Prostate gland (tissue), 2 donors: Measurements from ENCODE around the gene GMDS. TPM values are rescaled to one million over a fixed set of nuclear protein-coding genes. Genes with fewer than 3 reads are reported as not detected.
"Not testable (repeated sequence)": the region's sequence is repeated elsewhere in the genome, so short reads cannot be mapped to it uniquely, and the experiment has no call there.

Source experiments
- DNase-seq: peaks from one replicate; pipeline ENCODE4 v3.0.0-alpha.2; 2019; ENCODE audit warnings: low spot score
- H3K27ac ChIP-seq, 2 donors: fragments of 200-600 bp; sonication (generic); 2 replicates each; pipeline ENCODE4 v1.5.1; 2017 to 2019
- H3K27me3 ChIP-seq: fragments of 200-600 bp; sonication (generic); replicated peaks from 2 replicates; pipeline ENCODE4 v1.5.1; 2019; ENCODE audit not compliant: insufficient read depth
- H3K36me3 ChIP-seq, 2 donors: fragments of 200-600 bp; sonication (generic); 1 replicate in 1 of 2; 2 replicates in 1 of 2; pipeline versions ENCODE4 v1.5.1 to v1.8.1; 2017 to 2019
- H3K4me1 ChIP-seq: fragments of 200-600 bp; sonication (generic); replicated peaks from 2 replicates; pipeline ENCODE4 v1.5.1; 2019
- H3K4me3 ChIP-seq, 2 donors: fragments of 200-600 bp; sonication (generic); 2 replicates each; pipeline ENCODE4 v1.5.1; 2017 to 2019
- H3K9me3 ChIP-seq: fragments of 200-600 bp; sonication (generic); 2 replicates; pipeline ENCODE4 v1.5.1; 2017
- CTCF ChIP-seq, 4 experiments: fragments of 200-600 bp in 2 of 4; fragments of 450-650 bp in 2 of 4; sonication (generic) in 2 of 4; IDR thresholded peaks; 1 replicate in 3 of 4; 2 replicates in 1 of 4; pipeline ENCODE4 v1.5.1; 2016 to 2019; ENCODE audit warnings: antibody characterized with exemption in 4 of 4, mild to moderate bottlenecking in 2 of 4, moderate library complexity in 2 of 4
- POLR2A ChIP-seq: fragments of 450-650 bp; IDR thresholded peaks from one replicate; pipeline ENCODE4 v1.6.1; 2016; ENCODE audit warnings: antibody characterized with exemption, mild to moderate bottlenecking
- POLR2AphosphoS5 ChIP-seq: sonication (generic); formaldehyde crosslinking; IDR thresholded peaks from one replicate; pipeline ENCODE4 v1.6.1; 2017; ENCODE audit warnings: antibody characterized with exemption
- WGBS: methylation state at CpG from one replicate; pipeline ENCODE4 v1.1.5; 2018; 5-methylcytosine and 5-hydroxymethylcytosine counted together
- intact Hi-C: fragments of 100-400 bp; cut with DNase I; formaldehyde crosslinking; loops from one replicate; pipeline ENCODE4 v1.14.2; 2022
- total RNA-seq, 2 donors: library from RNA; depleted of rRNA; stranded (reverse); fragments of >200 nt; gene quantifications; one replicate each; pipeline ENCODE4 v1.1.0, GENCODE V29; 2016

The GMDS gene
- total RNA-seq, 2 donors from 2014 or later: 24.9 to 29.9 TPM

DNA sequence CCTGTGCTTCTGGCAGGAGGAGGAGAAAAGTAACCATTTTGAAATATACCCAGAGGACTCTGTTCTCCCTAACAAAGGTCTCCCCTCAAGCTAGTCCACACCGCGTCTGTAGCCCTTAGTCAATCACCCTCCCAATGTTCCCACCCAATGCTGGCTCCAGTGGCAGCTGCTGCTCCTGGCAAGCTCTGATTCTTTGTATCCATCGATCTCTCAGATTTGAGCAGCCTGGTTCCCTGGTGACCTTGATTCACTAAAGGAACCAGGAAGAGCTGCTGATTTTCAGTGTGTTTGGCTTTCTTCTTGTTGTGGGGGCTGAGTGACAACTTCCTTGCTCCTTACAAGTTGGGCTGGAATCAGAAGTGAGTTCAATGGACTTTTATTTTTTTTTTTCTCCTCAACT lies 567.2 kb downstream of the GMDS start:
- Histone ChIP-seq H3K9me3 (no peaks in the 10 kb centered on the region), H3K4me3 (no peak overlapping the region), H3K4me1 (peaks cover 7% of the 10 kb centered on the region), H3K27ac (no peak overlapping the region), H3K27me3 (no peaks in the 10 kb centered on the region), H3K36me3 (no peaks in the 10 kb centered on the region)
- no peak for TF ChIP-seq POLR2AphosphoS5
- TF ChIP-seq POLR2A: no peak
- TF ChIP-seq CTCF (IDR thresholded peaks at IDR 0.05): no peak
- WGBS: 23% methylated on average over 3 of the region's 3 CpGs
- intact Hi-C loops: no loop called here
- no peak for DNase-seq

- Histone ChIP-seq H3K27me3 (no peaks in the 10 kb centered on the region), H3K27ac (no peak overlapping the region), H3K4me1 (no peaks in the 10 kb centered on the region), H3K36me3 (no peaks in the 10 kb centered on the region), H3K9me3 (no peaks in the 10 kb centered on the region), H3K4me3 (no peak overlapping the region)
- 82% methylated on average over 2 of the region's 2 CpGs for WGBS
- no peak for DNase-seq
- TF ChIP-seq POLR2AphosphoS5: no peak
- TF ChIP-seq CTCF (IDR thresholded peaks at IDR 0.05): no peak
- TF ChIP-seq POLR2A: no peak
- intact Hi-C loops: no loop called here
Observed at GRCh38 chr6:1672379-1672778, 573.0 kb downstream of the GMDS start.

DNA sequence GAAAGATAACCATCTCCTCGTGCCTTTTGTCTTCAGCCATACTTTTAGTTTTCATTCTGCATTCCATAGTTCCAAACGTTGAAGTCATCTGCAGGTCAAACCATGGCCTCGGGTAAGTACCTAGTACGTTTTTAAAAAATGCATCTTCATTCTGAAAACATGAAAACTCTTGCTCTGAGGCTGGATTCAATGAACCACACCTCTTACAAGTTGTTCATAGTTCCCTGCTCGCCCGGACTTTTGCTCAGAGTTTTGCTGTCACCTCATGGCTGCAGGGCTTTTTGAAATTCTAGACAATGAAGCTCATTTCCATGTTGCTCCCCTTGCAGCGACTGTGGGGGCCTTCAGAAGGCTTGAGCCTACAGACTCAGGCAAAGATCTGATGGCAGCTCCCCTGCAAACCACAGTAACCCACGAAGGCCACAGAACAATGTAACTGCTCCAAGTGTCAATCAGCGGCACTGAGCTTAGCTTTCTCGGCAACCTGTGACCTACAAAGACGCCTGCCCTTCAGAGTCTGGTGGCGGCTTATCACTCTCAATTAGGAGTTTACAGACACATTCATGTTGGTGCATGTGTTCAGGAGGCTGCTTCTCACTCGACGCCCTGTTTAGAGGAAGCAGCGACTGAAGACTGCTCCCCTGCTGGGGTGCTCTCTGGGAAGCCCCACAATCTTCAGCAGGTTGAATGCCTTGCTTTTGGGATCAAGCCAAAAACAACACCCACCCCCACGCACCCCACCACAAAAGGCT lies 574.5 kb downstream of the GMDS start:
- H3K36me3 ChIP-seq: no peaks in the 10 kb centered on the region
- intact Hi-C loops: no loop called here
- H3K27ac ChIP-seq: no peak overlapping the region
- H3K4me1 ChIP-seq: no peaks in the 10 kb centered on the region
- no peak for DNase-seq
- H3K9me3 ChIP-seq: no peaks in the 10 kb centered on the region
- WGBS: 59% methylated on average over 16 of the region's 16 CpGs
- H3K27me3 ChIP-seq: no peaks in the 10 kb centered on the region
- no peak overlapping the region for H3K4me3 ChIP-seq
- TF ChIP-seq POLR2A (no peak), CTCF (IDR thresholded peaks at IDR 0.05) (no peak), POLR2AphosphoS5 (no peak)

GRCh38 chr6:1669996-1670395 lies 575.4 kb downstream of the GMDS start:
- 92% methylated on average over 11 of the region's 11 CpGs for WGBS
- intact Hi-C loops: no loop called here
- Histone ChIP-seq H3K4me3 (no peak overlapping the region), H3K9me3 (no peaks in the 10 kb centered on the region), H3K36me3 (no peaks in the 10 kb centered on the region), H3K27ac (no peak overlapping the region), H3K27me3 (no peaks in the 10 kb centered on the region), H3K4me1 (no peaks in the 10 kb centered on the region)
- DNase-seq: no peak
- no peak for TF ChIP-seq POLR2AphosphoS5
- no peak for TF ChIP-seq POLR2A
- no peak for TF ChIP-seq CTCF (IDR thresholded peaks at IDR 0.05)

GRCh38 chr6:1668456-1668855 lies 576.9 kb downstream of the GMDS start:
- WGBS: 94% methylated on average over 5 of the region's 5 CpGs
- H3K4me3 ChIP-seq, H3K4me1 ChIP-seq, H3K27ac ChIP-seq, H3K27me3 ChIP-seq, intact Hi-C loops, H3K36me3 ChIP-seq, DNase-seq, H3K9me3 ChIP-seq: not testable (repeated sequence)
